GM12875 (cell line): ENCODE data around the gene ADAMTS9.

ENCODE experiments used
- H3K4me3 ChIP-seq: one replicate; pipeline ENCODE4 v1.5.1; 2011; ENCODE audit warnings: low read depth, low read length, control low read depth
- CTCF ChIP-seq: IDR thresholded peaks from 2 replicates; pipeline ENCODE4 v1.5.1; 2011; ENCODE audit warnings: low read depth, mild to moderate bottlenecking, control low read depth, inconsistent platforms, low read length, moderate library complexity, borderline replicate concordance; ENCODE audit not compliant: insufficient read depth

ADAMTS9 gene

DNA sequence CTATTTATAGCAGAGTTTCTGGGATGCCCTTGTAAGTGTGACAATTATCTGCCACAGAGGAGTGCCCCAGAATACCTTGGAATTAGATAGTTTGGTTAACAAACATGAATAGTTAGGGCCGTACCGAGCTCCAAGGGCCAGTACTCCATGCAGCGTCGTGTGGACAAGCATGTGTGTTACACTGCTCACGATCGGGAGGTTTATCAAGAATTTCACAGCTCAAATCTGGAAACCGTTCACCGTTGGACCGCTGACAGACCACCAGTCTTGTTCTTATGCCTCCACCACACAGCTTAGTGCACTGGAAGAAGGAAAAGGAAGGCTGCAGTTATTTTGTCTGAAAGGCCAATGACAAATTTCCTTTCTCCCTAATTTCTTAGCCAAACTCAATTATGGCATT, 93.7 kb downstream of the ADAMTS9 start:
- no peak for TF ChIP-seq CTCF

GRCh38 chr3:64593350-64593749, 94.5 kb downstream of the ADAMTS9 start:
- H3K4me3 ChIP-seq = no peak overlapping the region
- TF ChIP-seq CTCF = no peak

More for the DNA sequence above, 93.7 kb downstream of the ADAMTS9 start:
- no peak overlapping the region for H3K4me3 ChIP-seq

DNA sequence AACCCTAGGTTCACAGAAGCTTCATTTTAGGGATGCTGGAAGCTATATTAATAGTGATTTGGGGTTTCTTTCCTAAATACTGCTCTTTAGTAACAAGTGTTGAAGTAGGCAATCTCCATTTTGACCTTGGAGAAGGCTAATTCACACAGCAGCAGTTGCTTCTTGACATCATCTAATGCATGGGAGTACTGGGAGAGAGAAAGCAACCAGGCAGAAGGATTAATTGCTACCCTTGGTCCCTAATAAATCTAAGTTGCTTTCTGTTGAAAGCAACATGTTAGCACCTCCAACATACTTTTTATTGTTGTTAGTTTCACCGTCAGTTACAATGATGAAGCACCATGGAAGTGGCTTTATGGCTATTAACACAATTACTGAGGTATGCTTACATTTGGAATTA, 96.2 kb downstream of the ADAMTS9 start:
- TF ChIP-seq CTCF = no peak
- H3K4me3 ChIP-seq = no peak overlapping the region

DNA sequence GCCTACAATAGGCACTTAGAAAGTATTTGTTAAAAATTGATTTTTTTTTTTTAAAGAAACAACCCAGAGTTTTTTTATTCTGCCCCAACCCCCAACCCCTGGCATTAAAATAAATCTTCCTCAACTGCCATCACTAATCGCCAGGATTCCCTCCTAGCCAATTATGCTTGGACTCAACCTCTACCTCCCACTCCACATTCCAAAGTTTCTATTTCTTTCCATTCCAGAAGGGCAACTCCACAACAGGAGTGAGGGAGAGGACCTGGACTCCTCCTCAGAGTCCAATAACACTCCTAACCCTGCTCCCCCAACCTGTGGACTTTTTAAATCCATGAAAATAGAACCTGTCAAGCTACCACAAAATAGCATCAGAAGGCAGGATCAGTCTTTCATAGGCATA, 99.4 kb downstream of the ADAMTS9 start:
- H3K4me3 ChIP-seq = no peak overlapping the region
- TF ChIP-seq CTCF = no peak

- no peak overlapping the region for H3K4me3 ChIP-seq
- no peak for TF ChIP-seq CTCF
These were observed 100.8 kb downstream of the ADAMTS9 start for GRCh38 chr3:64586952-64587351.

GRCh38 chr3:64584179-64584578, 103.6 kb downstream of the ADAMTS9 start:
- no peak overlapping the region for H3K4me3 ChIP-seq
- TF ChIP-seq CTCF = no peak

DNA sequence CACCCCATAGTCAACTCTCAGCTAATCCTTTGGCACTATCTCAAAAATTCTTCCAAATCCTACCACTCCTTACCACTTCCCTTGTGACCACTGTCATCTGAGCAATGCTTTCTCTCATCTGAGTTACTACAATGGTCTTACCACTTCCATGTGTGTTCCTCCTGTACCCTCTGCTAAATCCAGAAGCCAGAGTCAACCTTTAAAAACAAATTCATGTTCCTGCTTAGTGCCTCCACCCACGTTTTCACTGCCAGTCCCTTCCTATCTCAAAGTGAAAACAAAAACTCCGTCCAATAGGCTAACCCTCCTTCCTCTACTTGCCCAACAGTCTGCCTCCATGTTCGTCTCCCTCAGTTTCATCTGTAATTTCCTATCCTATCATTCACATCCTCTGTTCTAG, 109.0 kb downstream of the ADAMTS9 start:
- no peak overlapping the region for H3K4me3 ChIP-seq
- no peak for TF ChIP-seq CTCF
